IPS-NIHi7 (cell line): ENCODE data around the gene MAP3K10.
A peak's percentile ranks its signal among the peaks of the same experiment; 100 is the strongest.
"Not testable (repeated sequence)": the region's sequence is repeated elsewhere in the genome, so short reads cannot be mapped to it uniquely, and the experiment has no call there.

Experiments
- DNase-seq: peaks from one replicate; pipeline ENCODE4 v3.0.0; 2012; ENCODE audit warnings: mixed read lengths; ENCODE audit errors: extremely low spot score

The MAP3K10 gene

DNA sequence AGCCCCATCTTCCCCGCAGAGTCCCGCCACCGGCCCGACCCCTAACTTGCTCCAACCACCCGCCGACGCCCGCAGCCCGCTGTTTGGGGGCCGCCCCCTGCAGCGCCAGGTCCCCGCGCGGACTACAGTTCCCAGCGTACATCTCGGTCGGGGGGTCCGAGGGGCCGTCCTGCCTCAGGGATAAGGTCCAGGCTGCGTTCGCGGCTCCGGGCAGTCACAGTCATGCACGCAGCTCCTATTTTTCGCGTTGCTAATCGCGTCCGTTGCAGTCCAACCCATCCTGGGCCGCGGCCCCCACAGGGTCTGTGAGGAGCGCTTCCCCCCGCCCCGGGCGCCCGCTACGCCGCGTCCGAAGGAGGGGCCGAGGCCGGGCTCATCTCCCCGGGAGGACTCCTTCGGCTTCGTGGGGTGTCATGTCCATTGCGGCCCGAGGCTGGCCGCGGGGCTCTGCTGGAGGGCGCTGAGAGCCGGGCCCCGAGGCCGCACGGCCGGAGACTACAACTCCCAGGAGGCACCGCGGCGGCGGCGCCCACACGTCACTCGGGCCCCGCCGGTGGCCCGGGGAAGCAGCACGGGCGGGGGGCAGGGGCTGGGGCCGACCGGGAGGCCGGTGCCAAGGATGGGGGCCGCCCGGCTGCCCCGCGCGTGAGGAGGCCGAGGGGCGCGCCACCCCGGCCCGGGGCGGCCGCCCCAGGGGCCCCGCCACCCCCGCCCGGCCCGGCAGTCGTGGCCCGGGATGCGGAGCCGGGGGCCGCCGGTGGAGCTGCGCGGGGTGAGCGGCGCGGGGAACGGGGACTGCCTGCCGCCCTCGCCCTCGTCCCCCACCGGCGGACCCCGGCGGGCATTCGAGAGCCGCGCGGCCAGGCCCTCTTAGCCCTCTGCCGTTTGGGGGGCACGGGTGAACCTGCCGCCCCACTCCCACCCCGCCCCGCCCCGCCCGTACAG is at the start of gene MAP3K10:
MAP3K10 (plus strand) TSS at position 536 of the 945 bp plus-strand sequence. CDS start 606 bp downstream, outside the sequence.
- DNase-seq: peak; percentile 90

DNA sequence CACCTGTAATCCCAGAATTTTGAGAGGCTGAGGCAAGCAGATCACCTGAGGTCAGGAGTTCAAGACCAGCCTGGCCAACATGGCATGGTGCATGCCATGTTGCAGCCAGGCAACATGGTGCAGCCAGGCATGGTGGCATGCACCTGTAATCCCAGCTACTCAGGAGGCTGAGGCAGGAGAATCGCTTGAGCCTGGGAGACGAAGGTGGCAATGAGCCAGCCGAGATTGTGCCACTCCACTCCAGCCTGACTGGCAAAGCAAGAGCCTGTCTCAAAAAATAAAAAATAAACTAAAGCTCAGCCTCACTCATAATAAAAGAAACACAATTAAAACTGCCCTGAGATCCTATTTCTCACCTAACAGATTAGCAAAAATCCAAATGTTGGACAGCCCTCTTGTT is 49.7 kb upstream of the MAP3K10 start:
- no peak for DNase-seq

- DNase-seq: no peak
Measured at GRCh38 chr19:40143612-40144011, 47.6 kb upstream of the MAP3K10 start.

DNA sequence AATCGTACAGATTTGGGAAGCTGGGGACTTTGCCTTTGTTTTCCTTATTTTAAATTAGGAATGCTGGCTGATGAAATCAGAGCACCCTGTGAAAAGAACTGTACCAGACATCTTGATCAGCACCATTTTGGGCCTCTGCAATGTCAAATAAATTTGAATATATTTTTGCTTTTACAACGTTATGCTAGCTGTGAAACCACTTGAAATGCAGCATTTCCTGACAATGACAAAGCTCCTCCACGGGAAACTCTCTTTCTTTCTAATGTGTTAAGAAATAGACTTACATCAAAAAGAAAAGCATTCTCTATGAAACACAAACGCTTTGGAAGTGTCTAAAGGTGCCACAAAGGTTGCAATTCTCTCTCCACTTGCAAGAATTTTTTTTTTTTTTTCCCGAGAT is 47.1 kb upstream of the MAP3K10 start:
- no peak for DNase-seq

DNA sequence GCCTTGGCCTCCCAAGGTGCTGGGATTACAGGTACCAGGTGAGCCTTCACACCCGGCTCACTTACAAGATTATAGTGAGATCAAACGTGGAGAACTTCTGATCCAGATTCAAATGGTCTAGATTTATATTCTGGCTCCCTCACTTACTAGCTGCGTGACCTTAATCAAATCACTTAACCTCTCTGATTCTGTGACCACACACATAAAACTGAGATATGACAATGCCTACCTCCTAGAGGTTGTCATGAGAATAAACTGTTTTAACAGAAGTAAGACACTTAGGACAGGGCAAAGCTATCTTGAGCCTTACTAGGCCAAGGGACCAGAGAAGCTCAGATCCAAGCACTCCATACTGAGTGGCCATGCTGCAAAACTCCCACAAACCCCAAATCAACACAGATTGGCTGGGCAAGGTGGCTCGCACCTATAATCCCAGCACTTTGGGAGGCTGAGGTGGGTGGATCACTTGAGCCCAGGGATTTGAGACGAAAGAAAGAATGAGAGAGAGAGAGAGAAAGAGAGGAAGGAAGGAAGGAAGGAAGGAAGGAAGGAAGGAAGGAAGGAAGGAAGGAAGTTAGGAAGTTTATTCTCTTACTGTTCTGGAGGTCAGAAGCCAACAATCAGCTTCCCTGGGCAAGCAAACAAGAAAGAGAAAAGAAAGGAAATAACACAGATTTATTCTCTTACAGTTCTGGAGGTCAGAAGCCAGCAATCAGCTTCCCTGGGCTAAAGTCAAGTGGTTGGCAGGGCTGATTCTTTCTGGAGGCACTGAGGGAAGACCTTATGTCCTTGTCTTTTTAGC is 46.1 kb upstream of the MAP3K10 start:
- no peak for DNase-seq

DNA sequence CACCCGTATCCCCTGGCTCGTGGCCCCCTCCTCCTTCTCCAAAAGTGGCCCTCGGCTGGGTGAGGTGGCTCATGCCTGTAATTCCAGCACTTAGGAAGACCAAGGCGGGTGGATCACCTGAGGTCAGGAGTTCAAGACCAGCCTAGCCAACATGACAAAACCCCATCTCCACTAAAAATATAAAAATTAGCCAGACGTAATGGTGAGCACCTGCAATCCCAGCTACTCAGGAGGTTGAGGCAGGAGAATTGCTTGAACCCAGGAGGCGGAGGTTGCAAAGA is 45.5 kb upstream of the MAP3K10 start:
- DNase-seq: not testable (repeated sequence)

GRCh38 chr19:40147338-40147692 is 43.9 kb upstream of the MAP3K10 start:
- no peak for DNase-seq

- no peak for DNase-seq
Measured at GRCh38 chr19:40147693-40148347, 43.4 kb upstream of the MAP3K10 start.

GRCh38 chr19:40149501-40149900 is 41.7 kb upstream of the MAP3K10 start:
- no peak for DNase-seq

GRCh38 chr19:40150170-40150569 is 41.1 kb upstream of the MAP3K10 start:
- no peak for DNase-seq

DNA sequence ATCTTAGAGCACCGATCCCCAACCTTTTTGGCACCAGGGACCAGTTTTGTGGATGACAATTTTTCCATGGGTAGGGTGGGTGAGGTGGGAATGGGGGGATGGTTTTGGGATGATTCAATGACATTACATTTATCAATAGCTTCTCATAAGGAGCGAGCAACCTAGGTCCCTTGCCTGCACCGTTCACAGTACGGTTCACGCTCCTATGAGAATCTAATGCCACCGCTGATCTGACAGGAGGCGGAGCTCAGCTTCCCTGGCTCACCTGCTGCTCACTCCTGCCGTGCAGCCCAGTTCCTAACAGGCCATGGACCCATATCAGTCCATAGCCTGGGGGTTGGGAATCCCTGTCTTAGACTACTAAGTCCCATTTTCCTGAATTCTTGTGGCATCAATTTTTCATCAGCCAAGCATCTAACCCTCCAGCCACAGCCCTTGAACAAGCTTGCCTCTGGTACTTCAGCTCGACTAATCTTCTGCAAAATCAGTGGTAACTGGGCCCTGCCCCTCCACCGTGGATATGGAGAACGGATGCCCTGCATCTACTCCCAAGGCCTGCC is 37.0 kb upstream of the MAP3K10 start:
- DNase-seq: no peak

- no peak for DNase-seq
Measured at GRCh38 chr19:40155749-40156265, 35.4 kb upstream of the MAP3K10 start.

DNA sequence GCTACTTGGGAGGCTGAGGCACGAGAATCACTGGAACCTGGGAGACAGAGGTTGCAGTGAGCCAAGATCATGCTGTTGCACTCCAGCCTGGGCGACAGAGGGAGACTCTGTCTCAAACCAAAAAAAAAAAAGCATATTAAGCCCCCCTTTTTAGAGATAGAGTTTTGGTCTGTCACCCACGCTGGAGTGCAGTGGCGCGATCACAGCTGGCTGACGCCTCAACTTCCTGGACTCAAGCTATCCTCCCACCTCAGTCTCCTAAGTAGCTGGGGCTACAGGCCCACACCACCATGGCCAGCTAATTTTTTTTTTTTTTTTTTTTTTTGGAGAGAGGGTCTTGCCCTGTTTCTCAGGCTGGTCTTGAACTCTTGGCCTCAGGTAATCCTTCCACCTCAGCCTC is 34.2 kb upstream of the MAP3K10 start:
- no peak for DNase-seq

DNA sequence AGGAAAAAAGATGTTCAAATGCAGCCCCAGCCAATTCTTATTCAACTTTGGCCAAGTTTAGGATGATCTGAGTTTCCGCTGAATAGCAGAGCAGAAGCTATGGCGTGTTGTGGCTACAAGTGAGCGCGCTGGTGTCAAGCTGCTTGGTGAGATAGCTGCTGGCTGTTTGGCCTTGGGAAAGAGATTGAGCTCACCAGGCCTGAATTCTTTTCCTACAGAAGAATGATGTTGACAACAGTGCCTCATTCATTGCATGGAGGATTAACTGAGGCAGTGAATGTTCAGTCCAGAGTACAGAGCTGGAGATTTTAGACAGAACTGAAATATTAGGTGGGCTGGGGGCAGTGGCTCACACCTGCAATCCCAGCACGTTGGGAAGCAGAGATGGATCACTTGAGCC is 31.5 kb upstream of the MAP3K10 start:
- no peak for DNase-seq

DNA sequence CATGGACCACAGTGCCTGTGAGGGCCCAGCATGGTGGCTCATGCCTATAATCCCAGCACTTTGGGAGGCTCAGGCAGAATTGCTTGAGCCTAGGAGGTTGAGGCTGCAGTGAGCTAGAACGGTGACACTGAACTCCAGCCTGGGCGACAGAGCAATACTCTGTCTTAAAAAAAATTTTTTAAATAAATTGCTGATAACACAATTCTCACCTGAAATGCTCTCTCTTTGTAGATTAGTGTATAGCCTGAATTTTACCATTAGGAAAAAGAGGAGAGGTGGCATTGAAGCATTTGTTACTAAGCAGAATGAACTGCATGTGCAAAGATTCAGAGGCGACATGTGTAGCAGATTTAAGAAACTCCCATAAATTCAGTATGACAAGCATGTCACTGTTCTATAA is 29.1 kb upstream of the MAP3K10 start:
- no peak for DNase-seq

GRCh38 chr19:40163541-40164129 is 27.6 kb upstream of the MAP3K10 start:
- no peak for DNase-seq

- DNase-seq: peak; percentile 87
Measured at GRCh38 chr19:40165362-40165937, 25.8 kb upstream of the MAP3K10 start.

GRCh38 chr19:40169482-40170302 is 21.5 kb upstream of the MAP3K10 start:
- not testable (repeated sequence) for DNase-seq

DNA sequence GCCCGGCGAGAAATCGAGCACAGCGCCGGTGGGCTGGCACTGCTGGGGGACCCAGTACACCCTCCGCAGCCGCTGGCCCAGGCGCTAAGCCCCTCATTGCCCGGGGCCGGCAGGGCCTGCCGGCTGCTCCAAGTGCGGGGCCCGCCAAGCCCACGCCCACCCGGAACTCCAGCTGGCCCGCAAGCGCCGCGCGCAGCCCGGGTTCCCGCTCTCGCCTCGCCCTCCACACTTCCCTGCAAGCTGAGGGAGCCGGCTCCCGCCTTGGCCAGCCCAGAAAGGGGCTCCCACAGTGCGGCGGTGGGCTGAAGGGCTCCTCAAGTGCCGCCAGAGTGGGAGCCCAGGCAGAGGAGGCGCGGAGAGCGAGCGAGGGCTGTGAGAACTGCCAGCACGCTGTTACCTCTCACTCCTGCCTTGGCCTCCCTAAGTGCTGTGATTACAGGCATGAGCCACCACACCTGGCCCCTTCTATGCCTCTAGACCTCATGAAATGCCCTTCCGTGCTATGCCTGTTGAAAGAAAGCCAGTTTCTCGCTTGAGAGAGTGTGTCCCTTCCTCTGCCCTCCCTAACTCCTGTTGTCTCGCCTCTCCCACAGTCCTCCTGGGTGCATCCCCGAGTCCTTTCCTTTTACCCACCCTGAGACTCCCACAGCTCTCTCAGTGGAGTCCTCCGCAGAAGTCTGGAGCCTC is 20.8 kb upstream of the MAP3K10 start:
- not testable (repeated sequence) for DNase-seq

DNA sequence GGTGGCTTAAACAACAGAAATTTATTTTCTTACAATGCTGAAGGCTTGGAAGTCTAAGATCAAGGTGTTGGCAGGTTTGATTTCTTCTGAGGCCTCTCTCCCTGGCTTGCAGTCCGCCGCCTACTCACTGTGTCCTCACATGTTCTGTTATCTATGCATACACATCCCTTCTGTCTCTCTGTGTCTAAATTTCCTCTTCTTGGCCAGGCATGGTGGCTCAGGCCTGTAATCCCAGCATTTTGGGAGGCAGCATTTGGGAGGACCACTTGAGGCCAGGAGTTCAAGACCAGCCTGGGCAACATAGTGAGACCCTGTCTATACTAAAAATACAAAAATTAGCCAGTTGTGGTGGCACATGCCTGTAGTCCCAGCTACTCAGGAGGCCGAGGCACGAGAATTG is 19.9 kb upstream of the MAP3K10 start:
- DNase-seq: not testable (repeated sequence)
